Kidney glomerular epithelial cell (primary cell): ENCODE results near the gene SMG1.
"Not testable (repeated sequence)": the region's sequence is repeated elsewhere in the genome, so short reads cannot be mapped to it uniquely, and the experiment has no call there.

ENCODE experiments used
- DNase-seq: peaks from one replicate; lab custom pipeline; 2025; lab: John Stamatoyannopoulos, UW

The SMG1 gene

GRCh38 chr16:18925986-18926865 is at the start of gene SMG1:
SMG1 (minus strand) TSS chr16:18926408; CDS start chr16:18926041, 367 bp downstream.
- peak; percentile 98 for DNase-seq

- no peak for DNase-seq
Observed at GRCh38 chr16:18975109-18975508, 48.9 kb upstream of the SMG1 start.

- DNase-seq: no peak
Observed at GRCh38 chr16:18969855-18970240, 43.6 kb upstream of the SMG1 start.

- peak; percentile 42 for DNase-seq
Observed at GRCh38 chr16:18969050-18969854, 43.0 kb upstream of the SMG1 start.

- no peak for DNase-seq
Observed at GRCh38 chr16:18966791-18967190, 40.6 kb upstream of the SMG1 start.

GRCh38 chr16:18965555-18965954 is 39.3 kb upstream of the SMG1 start:
- no peak for DNase-seq

GRCh38 chr16:18959031-18959505 is 32.9 kb upstream of the SMG1 start:
- DNase-seq: no peak

GRCh38 chr16:18958621-18959029 is 32.4 kb upstream of the SMG1 start:
- no peak for DNase-seq

- not testable (repeated sequence) for DNase-seq
Observed at GRCh38 chr16:18956658-18957241, 30.5 kb upstream of the SMG1 start.

- DNase-seq: not testable (repeated sequence)
Observed at GRCh38 chr16:18955874-18956580, 29.8 kb upstream of the SMG1 start.

GRCh38 chr16:18953547-18953946 is 27.3 kb upstream of the SMG1 start:
- DNase-seq: no peak

GRCh38 chr16:18950469-18951185 is 24.4 kb upstream of the SMG1 start:
- DNase-seq: no peak

- DNase-seq: no peak
Observed at GRCh38 chr16:18948372-18949020, 22.3 kb upstream of the SMG1 start.

GRCh38 chr16:18945233-18945632 is 19.0 kb upstream of the SMG1 start:
- DNase-seq: no peak

- DNase-seq: no peak
Observed at GRCh38 chr16:18943414-18943813, 17.2 kb upstream of the SMG1 start.

GRCh38 chr16:18942061-18942460 is 15.9 kb upstream of the SMG1 start:
- no peak for DNase-seq

GRCh38 chr16:18941471-18941870 is 15.3 kb upstream of the SMG1 start:
- DNase-seq: no peak

GRCh38 chr16:18938986-18939385 is 12.8 kb upstream of the SMG1 start:
- DNase-seq: no peak

- DNase-seq: no peak
Observed at GRCh38 chr16:18937390-18937789, 11.2 kb upstream of the SMG1 start.

- no peak for DNase-seq
Observed at GRCh38 chr16:18936727-18937340, 10.6 kb upstream of the SMG1 start.
